Upper lobe of left lung (tissue), 6 donors: Measurements from ENCODE around the gene OTOGL. TPM values are rescaled to one million over a fixed set of nuclear protein-coding genes. Genes with fewer than 3 reads are reported as not detected.
A peak's percentile ranks its signal among the peaks of the same experiment; 100 is the strongest.

ENCODE experiments used
- ATAC-seq, 2 donors: fragments of 200-7000 bp; cut with Tn5 transposase; one replicate each; pipeline ENCODE4 v1.9.1; 2022; ENCODE audit warnings: mild to moderate bottlenecking in 2 of 2, moderate library complexity in 2 of 2; ENCODE audit not compliant: low FRiP score in 2 of 2
- DNase-seq, 2 donors: peaks; one replicate each; pipeline ENCODE4 v3.0.0-alpha.2; 2019 to 2020
- H3K27ac ChIP-seq, 4 donors: fragments of 200-600 bp; sonication (generic); one replicate each; pipeline ENCODE4 v1.5.1; 2016 to 2019
- H3K27me3 ChIP-seq, 4 donors: fragments of 200-600 bp; sonication (generic); one replicate each; pipeline ENCODE4 v1.5.1; 2017 to 2019
- H3K36me3 ChIP-seq, 4 donors: fragments of 200-600 bp; sonication (generic); one replicate each; pipeline ENCODE4 v1.5.1; 2016 to 2019
- H3K4me1 ChIP-seq, 4 donors: fragments of 200-600 bp; sonication (generic); one replicate each; pipeline ENCODE4 v1.5.1; 2018 to 2019
- H3K4me3 ChIP-seq, 4 donors: fragments of 200-600 bp; sonication (generic); one replicate each; pipeline ENCODE4 v1.5.1; 2017 to 2019; ENCODE audit warnings: mild to moderate bottlenecking in 2 of 4, moderate library complexity in 1 of 4
- H3K9me3 ChIP-seq, 4 donors: fragments of 200-600 bp; sonication (generic); one replicate each; pipeline ENCODE4 v1.5.1; 2018 to 2019
- EP300 ChIP-seq, 4 donors: sonication (generic); formaldehyde crosslinking; IDR thresholded peaks; one replicate each; pipeline ENCODE4 v1.5.1; 2017; ENCODE audit warnings: antibody characterized with exemption in 4 of 4, control low read depth in 2 of 4
- POLR2A ChIP-seq, 4 donors: fragments of 450-650 bp; IDR thresholded peaks; one replicate each; pipeline ENCODE4 v1.5.1; 2016 to 2017; ENCODE audit warnings: antibody characterized with exemption in 4 of 4, mild to moderate bottlenecking in 2 of 4
- POLR2AphosphoS5 ChIP-seq, 2 donors: sonication (generic); formaldehyde crosslinking; IDR thresholded peaks; one replicate each; pipeline ENCODE4 v1.5.1; 2017; ENCODE audit warnings: antibody characterized with exemption in 2 of 2
- WGBS, 2 donors: methylation state at CpG; one replicate each; pipeline ENCODE4 v1.1.5; 2017 to 2018; 5-methylcytosine and 5-hydroxymethylcytosine counted together
- total RNA-seq, 6 donors: library from RNA; depleted of rRNA in 4 of 6; stranded (reverse); fragments of >200 nt in 4 of 6; gene quantifications; one replicate each; pipeline versions ENCODE4 v1.1.0 to v1.2.1, GENCODE V29; 2016 to 2021
- TF ChIP-seq, protein P1 (sequence below), 6 experiments: fragments of 450-650 bp in 4 of 6; fragments of 200-600 bp in 2 of 6; sonication (generic) in 2 of 6; IDR thresholded peaks; one replicate each; pipeline ENCODE4 v1.5.1; 2016 to 2019; ENCODE audit warnings: antibody characterized with exemption in 6 of 6
- donor health status: DM: no; HTN: no; CAD: no; lungs with moderate emphysema.
- donor health status: DM: no; HTN: yes; CAD: no; lungs with severe emphysema.

OTOGL gene
- total RNA-seq, 6 donors from 2014 or later: 0.10 to 3.1 (median 0.21) TPM

GRCh38 chr12:80268924-80269749, 169.8 kb downstream of the OTOGL start:
- Histone ChIP-seq H3K27ac (no peak overlapping the region), H3K36me3 (no peaks in the 10 kb centered on the region), H3K4me3 (no peak overlapping the region), H3K4me1 (peaks cover 0 to 8% (median 0%) of the 10 kb centered on the region in 4 donors), H3K27me3 (no peaks in the 10 kb centered on the region), H3K9me3 (no peaks in the 10 kb centered on the region)
- ATAC-seq: no peak
- TF ChIP-seq EP300 (IDR thresholded peaks at IDR 0.05): no peak
- no peak for TF ChIP-seq POLR2AphosphoS5 (IDR thresholded peaks at IDR 0.05)
- TF ChIP-seq POLR2A (IDR thresholded peaks at IDR 0.05): no peak
- TF ChIP-seq, protein P1, sequence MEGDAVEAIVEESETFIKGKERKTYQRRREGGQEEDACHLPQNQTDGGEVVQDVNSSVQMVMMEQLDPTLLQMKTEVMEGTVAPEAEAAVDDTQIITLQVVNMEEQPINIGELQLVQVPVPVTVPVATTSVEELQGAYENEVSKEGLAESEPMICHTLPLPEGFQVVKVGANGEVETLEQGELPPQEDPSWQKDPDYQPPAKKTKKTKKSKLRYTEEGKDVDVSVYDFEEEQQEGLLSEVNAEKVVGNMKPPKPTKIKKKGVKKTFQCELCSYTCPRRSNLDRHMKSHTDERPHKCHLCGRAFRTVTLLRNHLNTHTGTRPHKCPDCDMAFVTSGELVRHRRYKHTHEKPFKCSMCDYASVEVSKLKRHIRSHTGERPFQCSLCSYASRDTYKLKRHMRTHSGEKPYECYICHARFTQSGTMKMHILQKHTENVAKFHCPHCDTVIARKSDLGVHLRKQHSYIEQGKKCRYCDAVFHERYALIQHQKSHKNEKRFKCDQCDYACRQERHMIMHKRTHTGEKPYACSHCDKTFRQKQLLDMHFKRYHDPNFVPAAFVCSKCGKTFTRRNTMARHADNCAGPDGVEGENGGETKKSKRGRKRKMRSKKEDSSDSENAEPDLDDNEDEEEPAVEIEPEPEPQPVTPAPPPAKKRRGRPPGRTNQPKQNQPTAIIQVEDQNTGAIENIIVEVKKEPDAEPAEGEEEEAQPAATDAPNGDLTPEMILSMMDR (IDR thresholded peaks at IDR 0.05): no peak
- no peak for DNase-seq

DNA sequence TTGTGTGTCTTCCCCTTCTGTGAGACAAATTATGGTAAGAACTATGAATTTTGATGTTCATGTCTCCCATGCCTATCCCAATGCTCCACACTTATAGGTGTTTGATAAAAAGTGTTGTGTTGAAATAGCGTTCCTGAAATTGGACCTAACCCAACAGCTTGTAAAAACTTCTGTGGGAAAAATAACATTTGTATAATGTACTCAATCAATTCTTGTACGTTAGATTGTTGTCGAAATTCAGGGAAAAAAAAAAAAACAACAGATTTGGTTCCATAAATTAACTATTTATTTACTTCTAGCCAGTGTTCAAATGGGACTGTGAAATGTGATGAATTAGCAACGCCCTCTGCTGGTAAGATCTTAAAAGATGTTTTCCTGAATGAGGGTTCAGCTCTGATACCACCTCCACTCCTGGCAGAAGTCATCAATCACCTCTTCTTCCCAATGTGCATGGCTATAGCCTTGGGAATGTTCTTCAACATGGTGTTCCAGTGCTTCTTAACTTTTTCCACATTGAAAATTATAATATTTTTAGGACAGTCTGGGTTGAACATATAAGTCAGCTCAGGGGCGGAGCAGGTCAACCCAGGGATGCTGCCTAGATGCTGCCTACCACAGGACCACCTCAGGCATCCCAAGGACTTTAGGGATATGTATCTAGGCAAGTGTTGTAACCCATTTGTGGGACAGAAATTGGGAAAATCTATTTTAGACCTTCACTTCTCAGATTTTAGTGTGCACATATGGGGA, 170.6 kb downstream of the OTOGL start:
- H3K36me3 ChIP-seq: no peaks in the 10 kb centered on the region
- H3K27me3 ChIP-seq: no peaks in the 10 kb centered on the region
- no peak overlapping the region for H3K4me3 ChIP-seq
- H3K9me3 ChIP-seq: no peaks in the 10 kb centered on the region
- no peak overlapping the region for H3K27ac ChIP-seq
- 27 to 29% methylated on average over 5 of the region's 5 CpGs for WGBS, 2 donors
- H3K4me1 ChIP-seq: peaks cover 0 to 8% (median 0%) of the 10 kb centered on the region in 4 donors
- TF ChIP-seq, protein P1 (IDR thresholded peaks at IDR 0.05): peak; percentile 16 to 53 (median 48)
- TF ChIP-seq POLR2A (IDR thresholded peaks at IDR 0.05): no peak
- ATAC-seq (peak in 1 of 2 donors; percentile 72), DNase-seq (no peak)

DNA sequence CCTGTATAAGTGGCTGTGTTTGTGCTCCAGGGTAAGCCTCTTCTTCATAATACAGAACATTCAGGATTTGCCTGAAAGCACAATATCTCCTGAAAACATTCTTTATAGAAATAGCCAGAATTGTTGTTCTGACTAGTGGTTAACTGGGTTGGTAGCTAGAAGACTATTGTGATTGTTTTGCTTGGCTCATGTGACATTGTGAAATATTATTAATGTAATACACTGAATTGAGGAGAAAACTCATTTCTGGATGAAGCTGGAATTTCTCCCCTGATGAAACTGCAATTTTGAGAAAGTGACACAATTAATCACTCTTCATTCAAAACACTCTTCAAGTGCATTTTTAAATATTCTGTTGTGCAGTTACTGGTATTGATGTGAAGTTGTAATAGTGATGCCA, 172.4 kb downstream of the OTOGL start:
- Histone ChIP-seq H3K4me3 (no peak overlapping the region), H3K36me3 (no peaks in the 10 kb centered on the region), H3K9me3 (no peaks in the 10 kb centered on the region), H3K27me3 (no peaks in the 10 kb centered on the region), H3K4me1 (peaks cover 0 to 8% (median 0%) of the 10 kb centered on the region in 4 donors), H3K27ac (no peak overlapping the region)
- TF ChIP-seq POLR2AphosphoS5 (IDR thresholded peaks at IDR 0.05) (no peak), POLR2A (IDR thresholded peaks at IDR 0.05) (no peak), EP300 (IDR thresholded peaks at IDR 0.05) (no peak)
- TF ChIP-seq, protein P1 (IDR thresholded peaks at IDR 0.05): no peak
- ATAC-seq (no peak), DNase-seq (no peak)

- ATAC-seq (no peak), DNase-seq (no peak)
- Histone ChIP-seq H3K9me3 (no peaks in the 10 kb centered on the region), H3K4me3 (no peak overlapping the region), H3K27ac (no peak overlapping the region), H3K36me3 (no peaks in the 10 kb centered on the region), H3K4me1 (peaks cover 0 to 8% (median 0%) of the 10 kb centered on the region in 4 donors), H3K27me3 (no peaks in the 10 kb centered on the region)
- WGBS, 2 donors: 81 to 91% methylated on average over 3 of the region's 3 CpGs
- TF ChIP-seq, protein P1 (IDR thresholded peaks at IDR 0.05): no peak
- TF ChIP-seq EP300 (IDR thresholded peaks at IDR 0.05) (no peak), POLR2AphosphoS5 (IDR thresholded peaks at IDR 0.05) (no peak), POLR2A (IDR thresholded peaks at IDR 0.05) (no peak)
Observed at GRCh38 chr12:80272387-80272915, 173.1 kb downstream of the OTOGL start.
